ENCODE measurements around the gene PMPCA. TPM values are rescaled to one million over a fixed set of nuclear protein-coding genes. Genes with fewer than 3 reads are reported as not detected.

Gene PMPCA
- total RNA-seq, 4 donors from 2014 or later: 29.4 to 38.7 (median 33.5) TPM

DNA sequence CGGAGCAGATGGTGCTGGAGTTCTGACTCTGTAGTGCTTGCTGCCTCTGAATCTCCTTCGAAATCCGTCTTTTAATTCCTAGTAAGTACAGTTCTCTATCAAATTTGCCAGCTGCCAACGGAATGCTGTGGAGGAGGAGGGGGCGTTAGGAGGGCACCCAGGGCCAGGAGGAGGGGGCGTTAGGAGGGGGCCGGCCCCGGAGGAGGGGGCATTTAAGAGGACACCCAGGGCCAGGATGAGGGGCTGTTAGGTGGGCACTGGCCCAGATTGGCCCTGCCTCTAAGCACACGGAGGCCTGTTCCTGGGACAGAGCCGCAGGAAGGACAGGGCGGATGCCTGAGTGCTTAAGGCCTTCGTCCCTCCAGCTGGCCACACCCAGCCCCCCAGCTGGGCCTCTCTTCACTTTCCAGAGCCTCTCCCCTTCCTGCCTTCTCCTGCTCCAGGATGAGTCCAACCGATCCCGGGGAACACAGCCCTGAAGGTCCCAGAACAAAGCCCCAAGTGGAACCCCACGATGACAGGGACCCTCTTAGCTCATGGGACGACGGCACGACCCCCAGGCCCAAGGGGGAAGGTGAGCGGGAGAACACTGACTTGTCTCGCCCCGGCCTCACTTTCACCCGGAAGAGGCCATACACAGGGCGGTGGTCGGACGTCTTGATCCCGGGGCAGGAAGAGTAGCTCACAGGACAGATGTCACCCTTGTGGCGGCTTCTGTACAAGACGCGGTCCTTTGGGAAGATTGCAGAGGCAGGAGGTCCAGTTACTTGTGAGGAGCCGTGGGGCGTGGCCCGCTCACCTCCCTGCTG lies 19.4 kb downstream of the PMPCA start:
- no peaks in the 10 kb centered on the region for H3K27me3 ChIP-seq
- TF ChIP-seq POLR2A (IDR thresholded peaks at IDR 0.05): no peak
- TF ChIP-seq, protein P1, sequence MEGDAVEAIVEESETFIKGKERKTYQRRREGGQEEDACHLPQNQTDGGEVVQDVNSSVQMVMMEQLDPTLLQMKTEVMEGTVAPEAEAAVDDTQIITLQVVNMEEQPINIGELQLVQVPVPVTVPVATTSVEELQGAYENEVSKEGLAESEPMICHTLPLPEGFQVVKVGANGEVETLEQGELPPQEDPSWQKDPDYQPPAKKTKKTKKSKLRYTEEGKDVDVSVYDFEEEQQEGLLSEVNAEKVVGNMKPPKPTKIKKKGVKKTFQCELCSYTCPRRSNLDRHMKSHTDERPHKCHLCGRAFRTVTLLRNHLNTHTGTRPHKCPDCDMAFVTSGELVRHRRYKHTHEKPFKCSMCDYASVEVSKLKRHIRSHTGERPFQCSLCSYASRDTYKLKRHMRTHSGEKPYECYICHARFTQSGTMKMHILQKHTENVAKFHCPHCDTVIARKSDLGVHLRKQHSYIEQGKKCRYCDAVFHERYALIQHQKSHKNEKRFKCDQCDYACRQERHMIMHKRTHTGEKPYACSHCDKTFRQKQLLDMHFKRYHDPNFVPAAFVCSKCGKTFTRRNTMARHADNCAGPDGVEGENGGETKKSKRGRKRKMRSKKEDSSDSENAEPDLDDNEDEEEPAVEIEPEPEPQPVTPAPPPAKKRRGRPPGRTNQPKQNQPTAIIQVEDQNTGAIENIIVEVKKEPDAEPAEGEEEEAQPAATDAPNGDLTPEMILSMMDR (IDR thresholded peaks at IDR 0.05): no peak
- no peak overlapping the region for H3K27ac ChIP-seq
- H3K4me3 ChIP-seq: no peak overlapping the region
- intact Hi-C loops (cut with DNase I): no loop called here
- DNase-seq: no peak
- 62 to 72% methylated on average over 8 to 14 of the region's 32 CpGs for WGBS, 2 donors
- peaks cover 0 to 4% (median 0%) of the 10 kb centered on the region in 3 donors for H3K4me1 ChIP-seq
- peaks cover 10 to 72% (median 17%) of the 10 kb centered on the region in 3 donors for H3K36me3 ChIP-seq
- H3K9me3 ChIP-seq: no peaks in the 10 kb centered on the region

DNA sequence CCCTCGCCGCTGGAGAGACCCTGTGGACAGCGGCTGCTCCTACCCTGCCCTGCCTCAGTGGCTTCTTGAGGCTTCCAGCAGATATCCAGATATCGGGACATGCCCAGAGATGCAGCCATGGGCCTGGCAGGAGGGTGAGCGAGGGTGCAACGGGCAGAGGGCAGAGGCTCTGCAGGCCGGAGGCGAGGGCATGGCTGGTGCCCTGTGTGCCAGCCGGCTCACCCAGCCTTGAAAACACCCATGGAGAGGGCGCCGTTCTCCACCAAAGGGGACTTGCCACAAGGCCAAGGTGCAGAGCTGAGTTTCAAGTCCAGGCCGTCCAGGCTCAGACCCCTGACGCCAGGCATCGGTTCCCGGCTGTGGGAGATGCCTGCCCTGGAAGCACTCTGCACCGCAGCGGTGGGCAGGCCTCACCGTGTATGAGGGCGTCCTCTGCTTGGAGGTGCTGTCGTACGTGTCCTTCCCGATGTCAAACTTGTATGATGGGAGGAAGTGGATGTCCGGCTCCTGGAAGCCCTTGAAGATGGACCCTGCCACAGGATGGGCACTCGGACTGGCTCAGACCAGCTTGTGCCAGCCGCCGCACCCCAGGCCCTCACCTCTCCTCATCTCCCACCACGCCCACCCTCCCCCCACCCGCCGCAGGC lies 20.3 kb downstream of the PMPCA start:
- Histone ChIP-seq H3K36me3 (peaks cover 10 to 75% (median 17%) of the 10 kb centered on the region in 3 donors), H3K27me3 (no peaks in the 10 kb centered on the region), H3K9me3 (no peaks in the 10 kb centered on the region), H3K27ac (no peak overlapping the region), H3K4me1 (peaks cover 0 to 6% (median 0%) of the 10 kb centered on the region in 3 donors), H3K4me3 (no peak overlapping the region)
- intact Hi-C loops (cut with DNase I): no loop called here
- 91 to 95% methylated on average over 8 to 16 of the region's 29 CpGs for WGBS, 2 donors
- TF ChIP-seq POLR2A (IDR thresholded peaks at IDR 0.05): no peak
- TF ChIP-seq, protein P1 (IDR thresholded peaks at IDR 0.05): no peak
- DNase-seq: no peak

DNA sequence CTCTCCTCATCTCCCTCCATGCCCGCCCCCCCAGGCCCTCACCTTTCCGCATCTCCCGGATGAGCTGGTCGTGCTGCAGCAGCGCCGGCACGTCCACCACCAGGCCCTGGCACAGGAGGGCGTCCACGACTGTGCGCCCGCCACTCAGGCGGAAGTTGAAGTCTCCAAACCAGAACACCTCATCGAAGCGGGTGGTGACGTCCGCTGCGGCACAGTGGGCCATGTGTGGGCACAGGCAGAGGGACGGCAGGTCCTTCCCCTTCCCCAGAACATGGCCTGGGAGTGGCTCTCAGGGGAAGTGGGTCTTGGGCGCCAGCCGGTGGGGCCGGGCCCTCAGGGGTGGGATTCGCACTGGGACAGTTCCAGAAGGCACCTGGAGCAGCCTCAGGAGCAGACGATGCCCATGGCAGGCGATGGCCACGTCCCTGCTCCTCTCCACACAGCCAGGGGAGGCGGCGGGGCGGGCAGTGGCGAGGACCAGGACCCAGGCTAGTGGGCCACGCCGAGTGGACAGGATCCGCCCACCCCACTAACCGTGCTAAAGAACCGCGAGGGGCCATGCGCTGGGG lies 21.4 kb downstream of the PMPCA start:
- H3K9me3 ChIP-seq: no peaks in the 10 kb centered on the region
- no peak overlapping the region for H3K27ac ChIP-seq
- WGBS, 2 donors: 86% methylated on average over 6 of the region's 36 CpGs; no CpG with 5 or more reads in 1 of the 2 donors
- H3K27me3 ChIP-seq: no peaks in the 10 kb centered on the region
- H3K36me3 ChIP-seq: peaks cover 10 to 86% (median 17%) of the 10 kb centered on the region in 3 donors
- H3K4me3 ChIP-seq: no peak overlapping the region
- peaks cover 0 to 16% (median 6%) of the 10 kb centered on the region in 3 donors for H3K4me1 ChIP-seq
- intact Hi-C loops (cut with DNase I): no loop called here
- no peak for DNase-seq
- TF ChIP-seq POLR2A (IDR thresholded peaks at IDR 0.05): no peak
- TF ChIP-seq, protein P1 (IDR thresholded peaks at IDR 0.05): no peak

DNA sequence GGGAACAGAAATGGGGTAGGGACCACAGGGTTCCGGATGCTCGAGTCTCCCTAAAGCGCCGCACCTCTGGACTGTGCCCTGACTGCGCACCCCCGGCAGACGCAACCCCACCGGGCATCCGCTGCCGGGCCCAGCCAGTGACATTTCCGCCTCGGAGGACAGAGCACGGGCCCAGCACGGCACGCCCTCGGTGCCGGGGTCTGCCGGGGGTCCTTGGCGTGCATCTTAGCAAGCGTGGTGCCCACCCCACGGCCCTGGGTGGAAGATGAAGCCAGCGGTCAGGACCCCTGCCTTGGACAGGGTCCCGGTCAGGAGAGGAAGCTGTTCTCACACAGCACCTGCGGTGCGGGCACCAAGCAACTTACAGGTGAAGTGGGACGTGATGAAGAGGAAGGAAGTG lies 22.1 kb downstream of the PMPCA start:
- Histone ChIP-seq H3K36me3 (peaks cover 10 to 86% (median 17%) of the 10 kb centered on the region in 3 donors), H3K27ac (no peak overlapping the region), H3K9me3 (no peaks in the 10 kb centered on the region), H3K4me3 (no peak overlapping the region), H3K27me3 (no peaks in the 10 kb centered on the region), H3K4me1 (peaks cover 1 to 24% (median 13%) of the 10 kb centered on the region in 3 donors)
- intact Hi-C loops (cut with DNase I): no loop called here
- no CpG with 5 or more reads among the region's 26 CpGs for WGBS, 2 donors
- TF ChIP-seq POLR2A (IDR thresholded peaks at IDR 0.05): no peak
- TF ChIP-seq, protein P1 (IDR thresholded peaks at IDR 0.05): no peak
- DNase-seq: no peak

All from esophagus squamous epithelium (tissue), 5 donors.